Left renal pelvis (tissue), 4 donors: ENCODE results near the gene GH1. TPM values are rescaled to one million over a fixed set of nuclear protein-coding genes. Genes with fewer than 3 reads are reported as not detected.
"Not testable (repeated sequence)": the region's sequence is repeated elsewhere in the genome, so short reads cannot be mapped to it uniquely, and the experiment has no call there.

Experiments
- DNase-seq, 4 donors: peaks; one replicate each; pipeline ENCODE4 v3.0.0-alpha.2; 2013; ENCODE audit warnings: low read depth in 4 of 4, low spot score in 3 of 4
- polyA plus RNA-seq, 4 donors: library from polyadenylated mRNA; unstranded; fragments of 120-200 nt; gene quantifications; one replicate each; pipeline ENCODE4 v1.2.1, GENCODE V29; 2013; ENCODE audit not compliant: insufficient read length in 4 of 4

GH1 gene
- polyA plus RNA-seq: not detected

- DNase-seq: not testable (repeated sequence)
Observed at GRCh38 chr17:63918789-63919305, at the start of gene GH1. Gene GH1, minus strand, starts transcription at chr17:63918839. Its CDS starts 63 bp downstream, at chr17:63918776.

- DNase-seq: no peak
Observed at GRCh38 chr17:63967953-63968352, 49.3 kb upstream of the GH1 start.

- no peak for DNase-seq
Observed at GRCh38 chr17:63966646-63967264, 48.1 kb upstream of the GH1 start.

- DNase-seq: no peak
Observed at GRCh38 chr17:63963123-63963522, 44.5 kb upstream of the GH1 start.

DNA sequence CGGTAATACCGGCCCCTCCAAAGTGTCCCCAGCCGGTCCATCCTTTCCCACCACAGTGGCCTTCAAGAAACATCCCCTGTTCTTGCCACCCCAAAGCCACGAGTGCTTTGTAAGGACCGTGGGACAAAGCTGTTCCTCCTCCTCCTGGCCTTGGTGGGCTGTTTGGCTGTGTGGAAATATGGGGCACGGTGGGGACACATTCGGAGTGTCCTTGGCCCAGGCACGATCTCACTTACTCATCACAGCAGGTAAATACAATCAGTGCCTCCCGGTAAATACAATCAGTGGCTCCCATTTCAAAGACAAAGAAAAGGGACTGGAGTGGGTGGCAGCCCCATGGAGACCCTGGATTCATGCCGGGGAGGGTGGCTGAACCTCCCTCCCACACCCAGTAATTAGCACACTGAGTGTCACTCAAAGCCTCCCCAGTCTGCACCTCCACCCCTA lies 43.7 kb upstream of the GH1 start:
- DNase-seq: no peak

GRCh38 chr17:63961355-63962212 lies 42.9 kb upstream of the GH1 start:
- no peak for DNase-seq

- no peak for DNase-seq
Observed at GRCh38 chr17:63960430-63960829, 41.8 kb upstream of the GH1 start.

DNA sequence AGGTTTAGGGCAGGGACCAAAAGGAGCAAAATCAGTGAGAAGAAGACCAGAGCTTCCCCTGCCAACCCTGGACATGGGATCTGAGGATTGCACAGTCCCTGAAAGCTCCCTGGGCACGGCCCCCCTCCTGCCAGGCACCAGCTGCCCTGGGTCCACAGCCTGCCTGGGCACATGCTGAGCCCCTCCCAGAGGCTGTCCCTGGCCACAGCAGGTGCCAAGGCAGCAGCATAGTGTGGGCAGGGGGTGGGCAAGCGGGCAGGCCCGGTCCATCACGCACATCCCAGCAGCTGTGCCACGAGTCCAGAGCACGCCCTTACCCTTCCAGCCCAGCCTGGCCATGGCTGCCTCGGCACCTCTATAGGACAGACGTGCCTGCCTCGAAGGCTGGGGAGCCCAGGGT lies 41.4 kb upstream of the GH1 start:
- DNase-seq: no peak

DNA sequence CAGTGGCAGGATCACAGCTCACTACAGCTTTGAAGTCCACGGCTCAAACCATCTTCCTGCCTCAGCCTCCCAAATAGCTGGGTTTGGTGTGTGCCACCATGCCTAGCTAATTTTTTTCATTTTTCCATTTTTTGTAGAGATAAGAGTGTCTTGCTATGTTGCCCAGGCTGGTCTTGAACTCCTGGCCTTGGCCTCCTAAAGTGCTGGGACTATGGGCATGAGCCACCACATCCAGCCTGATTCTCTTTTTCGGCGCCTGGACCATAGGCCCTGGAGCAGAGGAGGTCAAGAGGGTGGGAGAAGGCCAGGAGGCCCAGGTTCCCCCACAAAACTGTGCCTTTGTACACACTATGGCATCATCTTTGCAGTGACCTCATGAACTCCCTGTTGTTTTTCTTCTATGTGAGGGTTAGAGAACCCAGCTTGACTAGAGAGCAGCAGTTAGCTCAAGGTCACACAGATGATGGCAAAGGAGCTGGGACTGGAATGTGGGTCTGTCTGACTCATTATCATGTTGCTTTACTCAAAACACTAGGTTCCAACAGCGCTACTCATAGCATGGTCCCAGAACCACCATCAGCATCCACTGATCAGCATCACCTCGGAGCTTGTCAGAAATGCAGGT lies 37.8 kb upstream of the GH1 start:
- DNase-seq: no peak

DNA sequence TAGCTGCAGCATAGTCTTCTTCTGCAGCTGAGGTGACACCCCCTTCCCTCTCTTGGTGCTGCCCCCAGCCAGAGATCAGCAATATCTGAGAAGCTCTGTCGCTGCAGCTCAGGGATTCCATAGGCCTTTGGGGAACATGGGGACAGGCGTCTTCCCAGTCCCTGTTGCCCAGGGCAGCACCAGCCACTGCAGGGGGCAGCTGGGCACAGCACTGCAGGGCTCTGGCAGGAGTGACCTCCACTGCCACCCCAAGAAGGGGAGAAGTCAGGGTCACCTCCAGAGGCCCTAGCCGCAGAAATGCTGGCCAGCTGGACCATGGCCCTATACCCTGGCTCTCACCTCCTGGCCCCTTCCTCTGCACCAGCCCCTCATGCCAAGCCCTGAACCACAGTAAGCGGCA lies 37.2 kb upstream of the GH1 start:
- DNase-seq: no peak

GRCh38 chr17:63955232-63955631 lies 36.6 kb upstream of the GH1 start:
- DNase-seq: no peak

DNA sequence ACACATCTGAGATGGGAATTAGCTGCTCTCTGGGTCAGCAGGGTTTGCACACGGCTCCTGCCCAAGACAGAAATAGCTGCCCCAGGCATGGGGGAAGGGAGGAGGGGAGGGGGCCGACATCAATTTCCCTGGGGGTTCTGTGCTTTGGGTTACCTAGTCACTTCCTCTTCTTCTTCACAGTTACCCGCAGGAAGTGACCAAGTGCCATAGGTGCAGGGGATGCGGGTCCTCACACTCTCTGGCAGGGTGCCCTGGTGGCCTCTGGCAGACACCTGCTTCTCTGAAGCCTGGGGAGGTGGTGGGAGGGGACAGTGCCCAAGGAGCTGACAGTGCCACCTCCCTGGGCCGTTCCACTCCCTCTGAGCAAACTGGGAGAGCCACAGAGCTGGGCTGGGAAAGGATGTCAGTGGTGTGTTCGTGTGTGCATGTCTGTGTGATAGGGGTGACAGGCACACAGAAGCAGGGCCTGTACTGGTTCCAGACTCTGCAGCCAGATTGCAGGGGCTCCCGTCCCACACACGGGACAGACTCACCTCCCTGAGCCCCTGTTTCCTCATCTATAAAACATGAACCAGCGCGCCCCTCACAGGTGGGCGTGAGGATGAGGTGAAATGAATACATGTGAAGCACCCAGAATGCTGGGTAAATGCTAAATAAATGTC lies 35.9 kb upstream of the GH1 start:
- DNase-seq: no peak

GRCh38 chr17:63950940-63951907 lies 32.6 kb upstream of the GH1 start:
- no peak for DNase-seq

DNA sequence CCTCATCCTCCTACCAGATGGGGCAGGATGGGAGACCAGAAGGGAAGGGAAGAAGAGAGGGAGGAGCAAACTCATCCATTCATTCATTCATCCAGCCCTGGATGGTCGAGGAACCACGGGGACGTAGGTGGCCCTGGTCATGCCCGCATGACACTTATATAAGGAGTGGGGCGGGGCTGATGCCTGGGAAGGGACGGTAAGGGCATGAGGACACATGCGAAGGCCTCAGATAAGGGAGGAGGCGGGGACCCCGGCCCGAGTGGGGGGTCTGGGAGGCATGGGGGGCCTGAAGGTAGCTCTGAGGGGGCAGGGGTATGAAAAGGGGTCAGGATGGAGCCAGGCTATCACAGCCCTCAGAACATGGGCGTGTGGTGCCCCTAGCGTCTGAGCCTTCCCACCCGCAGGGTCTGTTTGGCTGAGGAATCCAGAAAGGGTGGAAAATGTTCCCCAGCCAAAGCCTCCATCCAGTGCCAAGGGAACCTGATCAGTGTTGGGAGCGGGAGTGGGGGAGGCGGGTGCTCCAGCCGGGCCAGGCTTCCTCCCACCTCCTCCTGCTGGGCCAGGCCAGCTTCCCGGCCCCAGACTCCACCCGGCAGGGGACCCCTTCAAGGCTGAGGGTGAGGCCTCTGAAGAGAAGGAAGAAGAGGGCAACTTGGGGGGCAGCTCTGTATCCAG lies 31.1 kb upstream of the GH1 start:
- DNase-seq: no peak

- DNase-seq: no peak
Observed at GRCh38 chr17:63948521-63948920, 29.9 kb upstream of the GH1 start.

DNA sequence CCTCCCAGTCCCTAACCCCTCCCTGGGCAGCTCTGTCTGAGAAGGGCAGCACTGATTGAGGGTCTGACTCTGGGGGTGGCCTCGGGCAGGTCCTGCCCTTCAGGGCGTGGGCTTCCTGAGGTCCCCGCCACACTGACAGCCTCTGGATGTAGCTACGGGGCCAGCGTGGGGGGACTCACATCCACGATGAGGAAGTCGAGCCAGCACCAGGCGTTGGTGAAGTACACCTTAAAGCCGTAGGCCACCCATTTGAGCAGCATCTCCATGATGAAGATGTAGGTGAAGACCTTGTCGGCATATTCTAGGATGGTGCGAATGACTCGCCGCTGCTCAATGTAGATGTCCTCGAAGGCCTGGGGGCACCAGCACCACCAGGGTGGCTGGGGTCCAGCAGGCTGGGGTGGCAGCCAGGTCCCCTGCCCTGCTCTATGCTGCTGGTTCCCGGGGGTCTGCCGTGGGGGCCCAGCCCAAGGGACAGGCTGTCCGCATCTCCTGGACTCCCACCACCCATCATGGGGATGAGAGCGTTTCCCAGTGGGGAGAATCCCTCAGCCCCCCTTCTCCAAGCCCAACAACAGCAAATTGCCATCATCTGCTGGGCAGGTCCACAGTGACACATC lies 29.2 kb upstream of the GH1 start:
- DNase-seq: no peak

- no peak for DNase-seq
Observed at GRCh38 chr17:63946440-63947363, 28.1 kb upstream of the GH1 start.
